Vagina (tissue), 2 donors: Measurements from ENCODE around the gene C17orf100. TPM values are rescaled to one million over a fixed set of nuclear protein-coding genes. Genes with fewer than 3 reads are reported as not detected.

Source experiments
- DNase-seq, 2 donors: peaks; one replicate each; pipeline ENCODE4 v3.0.0-alpha.2; 2017; ENCODE audit errors: extremely low spot score in 2 of 2
- H3K27ac ChIP-seq: fragments of 200-600 bp; sonication (generic); one replicate; pipeline ENCODE4 v1.5.1; 2019
- H3K27me3 ChIP-seq: fragments of 200-600 bp; sonication (generic); one replicate; pipeline ENCODE4 v1.5.1; 2019
- H3K36me3 ChIP-seq, 2 donors: fragments of 200-600 bp; sonication (generic); one replicate each; pipeline ENCODE4 v1.5.1; 2017 to 2019
- H3K4me1 ChIP-seq: fragments of 200-600 bp; sonication (generic); one replicate; pipeline ENCODE4 v1.5.1; 2019
- H3K4me3 ChIP-seq, 2 donors: fragments of 200-600 bp; sonication (generic); 1 replicate in 1 of 2; 2 replicates in 1 of 2; pipeline ENCODE4 v1.5.1; 2016 to 2019
- H3K9me3 ChIP-seq: fragments of 200-600 bp; sonication (generic); one replicate; pipeline ENCODE4 v1.5.1; 2019
- CTCF ChIP-seq, 3 experiments: fragments of 450-650 bp in 2 of 3; fragments of 200-600 bp in 1 of 3; sonication (generic) in 1 of 3; IDR thresholded peaks; one replicate each; pipeline ENCODE4 v1.5.1; 2017 to 2019; ENCODE audit warnings: antibody characterized with exemption in 3 of 3, mild to moderate bottlenecking in 2 of 3, moderate library complexity in 2 of 3
- POLR2A ChIP-seq, 2 donors: fragments of 450-650 bp; IDR thresholded peaks; one replicate each; pipeline ENCODE4 v1.6.1; 2017; ENCODE audit warnings: antibody characterized with exemption in 2 of 2, mild to moderate bottlenecking in 2 of 2, moderate library complexity in 2 of 2
- POLR2AphosphoS5 ChIP-seq, 2 donors: sonication (generic); formaldehyde crosslinking; IDR thresholded peaks; one replicate each; pipeline ENCODE4 v1.9.0; 2017; ENCODE audit warnings: antibody characterized with exemption in 2 of 2, mild to moderate bottlenecking in 2 of 2, low read depth in 1 of 2; ENCODE audit not compliant: insufficient read depth in 1 of 2
- intact Hi-C: fragments of 100-400 bp; cut with DNase I; formaldehyde crosslinking; loops from one replicate; pipeline ENCODE4 v1.15.1; 2023
- total RNA-seq: library from RNA; depleted of rRNA; stranded (reverse); fragments of >200 nt; gene quantifications from one replicate; pipeline ENCODE4 v1.2.3, GENCODE V29; 2016

Gene C17orf100
- total RNA-seq, 1 donor from 2014 or later = 3.2 TPM

GRCh38 chr17:6630390-6630789, 21.2 kb upstream of the C17orf100 start:
- intact Hi-C loops = no loop called here
- Histone ChIP-seq H3K4me1 (no peaks in the 10 kb centered on the region), H3K27ac (no peak overlapping the region), H3K4me3 (no peak overlapping the region), H3K9me3 (no peaks in the 10 kb centered on the region), H3K27me3 (no peaks in the 10 kb centered on the region), H3K36me3 (peaks cover 0 to 48% of the 10 kb centered on the region in 2 donors)
- TF ChIP-seq POLR2A (IDR thresholded peaks at IDR 0.05) (no peak), CTCF (IDR thresholded peaks at IDR 0.05) (no peak)
- no peak for DNase-seq

- no peak for DNase-seq
- TF ChIP-seq CTCF (IDR thresholded peaks at IDR 0.05) (no peak), POLR2AphosphoS5 (IDR thresholded peaks at IDR 0.05; ENCODE audit: insufficient read depth in 1 of 2, low read depth in 1 of 2) (no peak), POLR2A (IDR thresholded peaks at IDR 0.05) (no peak)
- H3K4me3 ChIP-seq = no peak overlapping the region
- no peaks in the 10 kb centered on the region for H3K27me3 ChIP-seq
- intact Hi-C loops = no loop called here
- no peak overlapping the region for H3K27ac ChIP-seq
- H3K36me3 ChIP-seq = peaks cover 0 to 35% of the 10 kb centered on the region in 2 donors
- H3K9me3 ChIP-seq = no peaks in the 10 kb centered on the region
- peaks cover 6% of the 10 kb centered on the region for H3K4me1 ChIP-seq
These were observed 19.0 kb upstream of the C17orf100 start for GRCh38 chr17:6632530-6632929.

- intact Hi-C loops = no loop called here
- H3K27me3 ChIP-seq = no peaks in the 10 kb centered on the region
- DNase-seq = no peak
- H3K4me3 ChIP-seq = no peak overlapping the region
- no peak overlapping the region for H3K27ac ChIP-seq
- peaks cover 13% of the 10 kb centered on the region for H3K4me1 ChIP-seq
- TF ChIP-seq CTCF (IDR thresholded peaks at IDR 0.05) = no peak
- no peak for TF ChIP-seq POLR2AphosphoS5 (IDR thresholded peaks at IDR 0.05; ENCODE audit: insufficient read depth in 1 of 2, low read depth in 1 of 2)
- no peak for TF ChIP-seq POLR2A (IDR thresholded peaks at IDR 0.05)
- peaks cover 0 to 28% of the 10 kb centered on the region in 2 donors for H3K36me3 ChIP-seq
- no peaks in the 10 kb centered on the region for H3K9me3 ChIP-seq
These were observed 18.3 kb upstream of the C17orf100 start for GRCh38 chr17:6633263-6633662.

GRCh38 chr17:6636105-6636504, 15.5 kb upstream of the C17orf100 start:
- H3K27me3 ChIP-seq = no peaks in the 10 kb centered on the region
- DNase-seq = no peak
- peaks cover 0 to 20% of the 10 kb centered on the region in 2 donors for H3K36me3 ChIP-seq
- H3K4me1 ChIP-seq = peaks cover 31% of the 10 kb centered on the region
- no peak overlapping the region for H3K27ac ChIP-seq
- TF ChIP-seq CTCF (IDR thresholded peaks at IDR 0.05) = no peak
- no peaks in the 10 kb centered on the region for H3K9me3 ChIP-seq
- intact Hi-C loops = no loop called here
- H3K4me3 ChIP-seq = no peak overlapping the region

- Histone ChIP-seq H3K9me3 (no peaks in the 10 kb centered on the region), H3K4me3 (no peak overlapping the region), H3K27ac (no peak overlapping the region), H3K4me1 (peaks cover 37% of the 10 kb centered on the region), H3K27me3 (no peaks in the 10 kb centered on the region), H3K36me3 (peaks cover 0 to 15% of the 10 kb centered on the region in 2 donors)
- TF ChIP-seq POLR2A (IDR thresholded peaks at IDR 0.05) = no peak
- TF ChIP-seq CTCF (IDR thresholded peaks at IDR 0.05) = no peak
- no peak for TF ChIP-seq POLR2AphosphoS5 (IDR thresholded peaks at IDR 0.05; ENCODE audit: insufficient read depth in 1 of 2, low read depth in 1 of 2)
- DNase-seq = no peak
- intact Hi-C loops = no loop called here
These were observed 14.7 kb upstream of the C17orf100 start for GRCh38 chr17:6636616-6637457.
